ENCODE data around the gene KCTD11.

KCTD11 gene
- 11.0 to 35.9 (median 23.1) reads per million in 4 experiments for total RNA-seq

DNA sequence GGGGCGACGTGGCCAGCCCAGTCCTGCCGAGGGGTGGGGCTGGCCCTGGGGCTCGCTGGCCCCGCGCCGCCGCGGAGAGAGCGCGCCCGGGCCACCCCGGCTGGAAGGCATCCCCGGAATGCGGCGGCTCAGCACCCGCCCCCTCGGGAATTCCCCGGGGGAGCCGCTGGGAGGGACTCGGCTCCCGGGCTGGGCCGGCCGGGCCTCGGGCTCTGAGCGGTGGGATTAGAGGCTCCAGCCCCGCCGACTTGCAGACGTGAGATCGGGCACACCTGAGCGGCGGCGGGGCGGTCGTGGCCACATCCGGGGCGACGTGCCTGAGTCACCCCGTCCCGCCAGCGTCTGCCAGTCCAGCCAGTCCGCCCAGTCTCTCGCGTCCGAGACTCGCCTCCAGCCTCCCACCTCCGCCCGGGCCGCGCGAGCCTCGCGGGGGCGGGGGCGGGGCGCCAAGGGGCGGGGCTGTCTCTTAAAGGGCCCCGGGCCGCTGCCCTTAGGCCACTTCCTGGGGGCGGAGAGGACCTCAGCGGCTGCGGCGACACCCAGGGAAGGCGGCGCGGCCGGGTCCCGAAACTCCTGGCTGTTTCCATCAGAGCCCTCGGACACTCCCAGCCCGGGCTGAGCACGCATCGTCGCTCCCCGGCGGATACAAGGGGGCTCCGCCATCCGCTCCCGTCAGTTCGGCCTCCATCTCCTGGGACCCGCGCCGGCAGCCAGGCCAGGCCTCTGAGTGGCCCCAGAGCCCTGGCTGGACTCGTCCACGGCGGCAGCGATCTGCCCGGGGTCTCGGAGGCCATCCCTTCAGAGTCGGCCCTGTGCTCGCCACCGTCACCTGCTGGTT, at the start of gene KCTD11:
Gene KCTD11 (plus strand): TSS at position 498 of the 838 bp plus-strand sequence.
- DNase-seq: peak; percentile 54

DNA sequence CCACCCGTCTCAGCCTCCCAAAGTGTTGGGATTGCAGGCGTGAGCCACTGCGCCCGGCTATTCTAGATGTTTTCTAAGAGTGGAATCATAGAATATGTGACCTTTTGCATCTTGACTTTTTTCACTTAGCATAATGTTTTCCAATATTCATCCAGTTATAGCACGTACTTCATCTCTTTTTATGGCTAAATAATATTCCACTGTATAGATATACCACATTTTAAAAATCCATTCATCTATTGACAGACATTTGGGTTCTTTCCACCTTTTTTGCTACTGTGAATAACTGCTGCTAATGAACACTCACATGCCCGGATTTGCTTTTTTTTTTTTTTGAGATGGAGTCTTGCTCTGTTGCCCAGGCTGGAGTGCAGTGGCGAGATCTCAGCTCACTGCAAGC, 47.8 kb upstream of the KCTD11 start:
- DNase-seq: no peak

DNA sequence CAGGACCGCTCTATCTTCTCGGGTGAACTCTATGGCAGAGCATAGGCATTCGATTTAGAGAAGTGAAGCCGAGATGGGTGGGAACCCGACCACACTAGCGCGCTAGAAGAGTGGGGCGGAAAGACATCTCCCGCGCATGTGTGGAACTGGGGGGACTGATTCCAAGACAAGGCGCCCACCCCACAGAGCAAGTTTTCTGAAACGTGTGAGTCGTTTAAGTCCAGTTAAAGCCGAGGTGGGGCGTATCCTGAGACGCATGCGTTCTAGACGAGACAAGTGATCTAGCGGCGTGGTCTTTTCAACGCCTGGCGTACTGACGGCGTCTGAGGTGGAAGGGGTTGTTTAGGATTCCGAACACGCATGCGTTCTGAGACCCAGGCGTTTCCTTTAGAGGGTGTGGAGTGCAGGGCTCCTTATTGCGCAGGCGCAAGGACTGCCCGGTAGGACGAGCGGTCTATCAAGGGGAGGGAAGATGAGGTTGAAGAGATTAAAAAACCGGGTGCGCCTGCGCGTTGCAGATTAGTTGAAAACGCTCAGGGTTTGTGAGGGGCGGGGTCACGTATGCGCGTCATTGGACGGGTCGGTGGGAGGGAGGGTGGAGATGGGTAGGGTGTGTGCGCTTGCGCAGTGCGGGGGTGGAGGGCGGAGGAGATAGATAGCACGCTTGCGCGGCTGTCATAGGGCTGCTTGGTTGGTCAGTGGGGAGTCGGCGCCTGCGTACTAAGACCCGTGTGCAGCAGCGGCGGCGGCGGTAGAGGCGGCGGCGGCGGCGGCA, 44.9 kb upstream of the KCTD11 start, which contains the start of gene EIF5A:
Gene EIF5A (plus strand): TSS at position 718 of the 775 bp plus-strand sequence. CDS start 2,008 bp downstream, outside the sequence.
- DNase-seq: peak; percentile 100

- peak; percentile 54 for DNase-seq
Observed at GRCh38 chr17:7307686-7308624, 44.0 kb upstream of the KCTD11 start.

GRCh38 chr17:7308625-7309433, 43.1 kb upstream of the KCTD11 start:
- DNase-seq: peak; percentile 79

- DNase-seq: no peak
Observed at GRCh38 chr17:7309628-7310027, 42.3 kb upstream of the KCTD11 start.

DNA sequence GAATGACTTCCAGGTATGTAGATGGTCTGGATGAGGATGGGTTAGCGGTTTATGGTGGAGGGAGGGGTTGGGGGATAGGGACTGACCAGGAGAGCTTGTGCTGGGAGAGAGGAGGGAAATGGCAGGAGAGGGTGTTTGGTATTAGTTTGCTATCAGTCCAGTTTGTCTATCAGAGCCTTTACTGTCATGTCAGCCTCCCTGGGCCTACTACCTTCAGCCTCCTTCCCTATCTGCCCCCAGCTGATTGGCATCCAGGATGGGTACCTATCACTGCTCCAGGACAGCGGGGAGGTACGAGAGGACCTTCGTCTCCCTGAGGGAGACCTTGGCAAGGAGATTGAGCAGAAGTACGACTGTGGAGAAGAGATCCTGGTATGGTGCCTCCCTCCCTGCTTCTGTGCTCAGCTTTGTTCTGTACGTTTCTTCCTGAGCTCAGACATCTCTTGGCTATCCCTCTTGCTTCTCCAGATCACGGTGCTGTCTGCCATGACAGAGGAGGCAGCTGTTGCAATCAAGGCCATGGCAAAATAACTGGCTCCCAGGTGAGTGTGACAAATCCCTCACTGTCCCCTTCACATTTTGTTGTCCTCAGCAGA, 40.8 kb upstream of the KCTD11 start:
- no peak for DNase-seq

DNA sequence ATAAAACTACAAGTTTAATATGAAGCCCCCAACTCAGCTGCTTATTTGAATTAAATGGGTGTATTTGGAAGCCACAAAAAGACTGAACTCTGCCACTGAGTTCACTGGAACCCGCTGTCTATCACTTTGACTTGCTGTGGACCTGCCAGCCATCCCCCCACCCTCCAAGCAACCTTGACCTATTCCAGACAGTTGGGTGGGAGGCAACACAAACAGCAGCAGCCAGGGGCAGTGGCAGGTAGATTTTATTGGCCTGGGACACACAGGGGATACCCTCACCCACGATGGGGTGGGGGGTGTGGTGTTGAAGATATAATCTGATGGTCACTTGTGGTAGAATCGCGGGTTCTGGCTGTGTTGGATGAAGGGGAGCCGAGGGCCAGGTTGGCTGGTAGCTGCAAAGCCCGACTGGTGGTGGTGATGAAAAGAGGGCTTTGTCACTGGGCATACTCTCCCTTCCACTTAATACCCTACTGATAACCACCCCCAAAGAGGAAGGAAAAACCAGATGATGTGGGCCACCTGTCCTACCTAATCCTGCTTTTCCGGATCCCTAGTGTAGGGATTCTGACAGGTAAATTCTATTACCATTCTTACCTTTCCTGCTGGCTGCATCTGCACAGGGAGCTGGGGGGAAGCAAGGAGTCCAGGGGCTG, 39.4 kb upstream of the KCTD11 start:
- DNase-seq: no peak

DNA sequence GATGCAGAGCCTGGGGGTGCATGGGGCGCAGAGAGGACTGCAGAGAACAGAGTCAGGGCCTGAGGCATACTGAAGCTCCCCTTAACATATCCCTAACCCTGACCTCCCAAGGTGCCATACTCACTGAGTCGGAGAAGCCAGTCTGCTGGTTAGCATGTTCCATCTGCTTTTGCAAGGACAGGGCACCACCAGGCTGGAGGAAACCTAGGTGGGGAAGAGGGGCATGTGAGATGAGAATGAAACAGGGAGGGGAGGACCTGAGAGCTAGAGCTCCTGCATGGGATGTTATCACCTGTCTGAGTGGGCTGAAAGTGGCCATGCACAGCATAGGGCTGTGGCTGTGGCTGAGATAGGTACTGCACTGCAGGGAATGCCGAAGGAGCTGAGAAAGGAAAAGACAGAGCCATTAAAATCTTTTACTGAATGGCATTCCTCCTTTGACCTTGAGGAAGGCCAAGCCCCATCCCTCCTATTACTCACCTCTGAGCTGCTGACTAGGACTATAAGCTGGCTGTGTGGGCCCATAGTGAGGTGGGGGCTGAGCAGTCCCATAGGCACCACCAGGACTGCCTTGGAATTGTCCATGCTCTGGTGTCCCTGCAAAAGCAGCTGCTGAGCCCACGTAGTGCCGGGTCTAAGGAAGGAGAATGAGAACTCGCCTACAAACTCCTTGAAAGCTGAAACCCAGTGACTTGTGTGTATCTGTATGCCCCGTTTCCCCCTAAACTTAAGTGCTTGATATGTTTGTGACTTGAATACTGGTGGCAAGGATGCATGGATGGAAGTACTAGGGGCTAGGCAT, 38.7 kb upstream of the KCTD11 start:
- no peak for DNase-seq

- DNase-seq: no peak
Observed at GRCh38 chr17:7313890-7314718, 37.9 kb upstream of the KCTD11 start.

GRCh38 chr17:7314719-7315569, 37.0 kb upstream of the KCTD11 start, which contains the start of gene GPS2:
TSS of gene GPS2 (minus strand) at chr17:7315360. CDS start at chr17:7315052, 308 bp downstream.
- peak; percentile 82 for DNase-seq

- DNase-seq: no peak
Observed at GRCh38 chr17:7315570-7316235, 36.3 kb upstream of the KCTD11 start.

- DNase-seq: no peak
Observed at GRCh38 chr17:7317161-7317803, 34.7 kb upstream of the KCTD11 start.

GRCh38 chr17:7318121-7318860, 33.7 kb upstream of the KCTD11 start:
- DNase-seq: no peak

DNA sequence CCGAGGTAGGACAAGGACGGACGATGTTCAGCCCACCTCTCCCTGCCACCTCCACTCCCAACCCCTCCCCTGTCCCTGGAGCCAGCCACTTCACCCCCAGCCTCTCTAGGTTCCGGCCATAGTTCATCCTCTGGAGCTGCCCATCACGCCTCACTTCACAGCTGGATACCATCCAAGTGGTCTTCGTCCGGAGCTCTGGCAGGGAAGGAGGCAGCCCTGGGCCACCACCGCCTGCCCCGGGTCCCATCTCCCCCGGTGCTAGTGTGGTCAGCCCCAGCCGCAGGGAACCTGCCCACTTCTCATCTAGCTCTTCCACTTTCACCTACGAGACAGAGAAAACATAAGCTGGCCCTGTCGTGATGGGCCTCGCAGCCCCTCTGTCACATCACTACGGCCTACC, 30.5 kb upstream of the KCTD11 start:
- DNase-seq: no peak
